DOHH2 (cell line): ENCODE measurements around the gene EXOSC9.

ENCODE experiments used
- H3F3A ChIP-seq: fragments of 200-600 bp; sonication (generic), shearing (Covaris generic); 2 replicates; pipeline ENCODE4 v1.6.0; 2016; ENCODE audit warnings: antibody characterized with exemption, mild to moderate bottlenecking; ENCODE audit not compliant: control insufficient read depth, insufficient read depth
- H3K27ac ChIP-seq: fragments of 200-600 bp; sonication (generic); 2 replicates; pipeline ENCODE4 v1.5.1; 2014; ENCODE audit warnings: low read depth, mild to moderate bottlenecking, low read length, moderate library complexity
- H3K27me3 ChIP-seq: fragments of 200-600 bp; sonication (generic); 2 replicates; pipeline ENCODE4 v1.6.1; 2014; ENCODE audit warnings: mild to moderate bottlenecking, low read length, mixed read lengths; ENCODE audit not compliant: control insufficient read depth
- H3K36me3 ChIP-seq: fragments of 200-600 bp; sonication (generic); 2 replicates; pipeline ENCODE4 v1.6.1; 2014; ENCODE audit warnings: mild to moderate bottlenecking, low read length, moderate library complexity, mixed read lengths; ENCODE audit not compliant: control insufficient read depth
- H3K4me1 ChIP-seq: fragments of 200-600 bp; sonication (generic); 2 replicates; pipeline ENCODE4 v1.6.1; 2014; ENCODE audit warnings: mild to moderate bottlenecking, low read length, mixed read lengths; ENCODE audit not compliant: control insufficient read depth
- H3K4me2 ChIP-seq: fragments of 200-600 bp; sonication (generic); 2 replicates; pipeline ENCODE4 v1.6.0; 2014; ENCODE audit warnings: mild to moderate bottlenecking, low read length, moderate library complexity
- H3K4me3 ChIP-seq: fragments of 200-600 bp; sonication (generic); 2 replicates; pipeline ENCODE4 v1.5.1; 2014; ENCODE audit warnings: mild to moderate bottlenecking, low read length, mixed read lengths
- H3K79me2 ChIP-seq: fragments of 200-600 bp; sonication (generic); 2 replicates; pipeline ENCODE4 v1.6.1; 2014; ENCODE audit warnings: mild to moderate bottlenecking, low read length, mixed read lengths; ENCODE audit not compliant: control insufficient read depth
- H3K9me2 ChIP-seq: fragments of 200-600 bp; sonication (generic); replicated peaks from 2 replicates; pipeline ENCODE4 v1.6.1; 2014; ENCODE audit warnings: mild to moderate bottlenecking, low read length, mixed read lengths; ENCODE audit not compliant: control insufficient read depth
- H3K9me3 ChIP-seq: fragments of 200-600 bp; sonication (generic); 2 replicates; pipeline ENCODE4 v1.6.1; 2014; ENCODE audit warnings: antibody characterized with exemption, low read length, mixed read lengths; ENCODE audit not compliant: control insufficient read depth, insufficient read depth
- H4K20me1 ChIP-seq: fragments of 200-600 bp; sonication (generic); 2 replicates; pipeline ENCODE4 v1.6.0; 2014; ENCODE audit warnings: low read depth, mild to moderate bottlenecking, antibody characterized with exemption, low read length, moderate library complexity; ENCODE audit not compliant: control insufficient read depth, insufficient read depth
- CTCF ChIP-seq: fragments of 200-600 bp; sonication (generic); IDR thresholded peaks from one replicate; pipeline ENCODE4 v1.5.1; 2014; ENCODE audit warnings: antibody characterized with exemption, mild to moderate bottlenecking, low read depth, low read length; ENCODE audit not compliant: poor library complexity, severe bottlenecking
- EZH2phosphoT487 ChIP-seq: fragments of 200-600 bp; sonication (generic); IDR thresholded peaks from 2 replicates; pipeline ENCODE4 v1.6.1; 2017; ENCODE audit warnings: borderline replicate concordance, mild to moderate bottlenecking, antibody characterized with exemption, low read length, moderate library complexity, mixed read lengths

EXOSC9 gene

GRCh38 chr4:121765368-121765705, 35.8 kb upstream of the EXOSC9 start:
- no peaks in the 10 kb centered on the region for H3K9me2 ChIP-seq
- H3K36me3 ChIP-seq, result no peaks in the 10 kb centered on the region
- H3K4me3 ChIP-seq, result no peak overlapping the region
- TF ChIP-seq EZH2phosphoT487 (no peak), CTCF (no peak)
- H3K9me3 ChIP-seq, result no peaks in the 10 kb centered on the region
- no peaks in the 10 kb centered on the region for H3K27me3 ChIP-seq
- H3F3A ChIP-seq, result no peaks in the 10 kb centered on the region
- H4K20me1 ChIP-seq, result no peaks in the 10 kb centered on the region
- H3K79me2 ChIP-seq, result no peaks in the 10 kb centered on the region
- H3K4me2 ChIP-seq, result no peak overlapping the region
- no peaks in the 10 kb centered on the region for H3K4me1 ChIP-seq
- no peak overlapping the region for H3K27ac ChIP-seq

GRCh38 chr4:121765971-121766538, 35.1 kb upstream of the EXOSC9 start:
- Histone ChIP-seq H3K4me2 (no peak overlapping the region), H3F3A (no peaks in the 10 kb centered on the region), H3K4me1 (no peaks in the 10 kb centered on the region), H3K9me3 (no peaks in the 10 kb centered on the region), H3K79me2 (no peaks in the 10 kb centered on the region), H3K4me3 (no peak overlapping the region), H3K27ac (no peak overlapping the region), H3K9me2 (no peaks in the 10 kb centered on the region), H3K36me3 (no peaks in the 10 kb centered on the region), H3K27me3 (no peaks in the 10 kb centered on the region), H4K20me1 (no peaks in the 10 kb centered on the region)
- TF ChIP-seq CTCF (no peak), EZH2phosphoT487 (no peak)

- H3F3A ChIP-seq, result no peaks in the 10 kb centered on the region
- H4K20me1 ChIP-seq, result no peaks in the 10 kb centered on the region
- TF ChIP-seq EZH2phosphoT487 (no peak), CTCF (no peak)
- no peak overlapping the region for H3K4me3 ChIP-seq
- no peak overlapping the region for H3K4me2 ChIP-seq
- no peak overlapping the region for H3K27ac ChIP-seq
- no peaks in the 10 kb centered on the region for H3K9me3 ChIP-seq
- no peaks in the 10 kb centered on the region for H3K79me2 ChIP-seq
- H3K27me3 ChIP-seq, result no peaks in the 10 kb centered on the region
- no peaks in the 10 kb centered on the region for H3K4me1 ChIP-seq
- H3K9me2 ChIP-seq, result no peaks in the 10 kb centered on the region
- H3K36me3 ChIP-seq, result no peaks in the 10 kb centered on the region
These were observed 34.0 kb upstream of the EXOSC9 start for GRCh38 chr4:121767166-121767565.

GRCh38 chr4:121769341-121769740, 31.8 kb upstream of the EXOSC9 start:
- no peaks in the 10 kb centered on the region for H3K9me2 ChIP-seq
- H3K27ac ChIP-seq, result no peak overlapping the region
- H3K27me3 ChIP-seq, result no peaks in the 10 kb centered on the region; the same call in 1 of the 2 replicates
- no peaks in the 10 kb centered on the region for H3K79me2 ChIP-seq
- no peaks in the 10 kb centered on the region for H3K4me1 ChIP-seq
- H3K4me2 ChIP-seq, result no peak overlapping the region
- no peaks in the 10 kb centered on the region for H3K36me3 ChIP-seq
- no peaks in the 10 kb centered on the region for H4K20me1 ChIP-seq
- H3F3A ChIP-seq, result no peaks in the 10 kb centered on the region
- no peak for TF ChIP-seq CTCF
- no peak for TF ChIP-seq EZH2phosphoT487
- H3K9me3 ChIP-seq, result no peaks in the 10 kb centered on the region
- H3K4me3 ChIP-seq, result no peak overlapping the region
